CD4-positive, alpha-beta T cell treated with Interleukin-12 subunit alpha and Interleukin-12 subunit beta, for 1 hour (primary cell): ENCODE data around the gene KIAA1671.
A peak's percentile ranks its signal among the peaks of the same experiment; 100 is the strongest.
"Not testable (repeated sequence)": the region's sequence is repeated elsewhere in the genome, so short reads cannot be mapped to it uniquely, and the experiment has no call there.

Experiments used
- DNase-seq: peaks from one replicate; pipeline ENCODE4 v3.0.0-alpha.2; 2020

KIAA1671 gene

GRCh38 chr22:24951942-24952836 is at the start of gene KIAA1671:
TSS of gene KIAA1671 (plus strand) at chr22:24952716. CDS start at chr22:25028000, 75,284 bp downstream.
- DNase-seq, result peak; percentile 88

- DNase-seq, result no peak
These were observed 46.6 kb upstream of the KIAA1671 start for GRCh38 chr22:24905909-24906308.

GRCh38 chr22:24907101-24907500 is 45.4 kb upstream of the KIAA1671 start:
- not testable (repeated sequence) for DNase-seq

DNA sequence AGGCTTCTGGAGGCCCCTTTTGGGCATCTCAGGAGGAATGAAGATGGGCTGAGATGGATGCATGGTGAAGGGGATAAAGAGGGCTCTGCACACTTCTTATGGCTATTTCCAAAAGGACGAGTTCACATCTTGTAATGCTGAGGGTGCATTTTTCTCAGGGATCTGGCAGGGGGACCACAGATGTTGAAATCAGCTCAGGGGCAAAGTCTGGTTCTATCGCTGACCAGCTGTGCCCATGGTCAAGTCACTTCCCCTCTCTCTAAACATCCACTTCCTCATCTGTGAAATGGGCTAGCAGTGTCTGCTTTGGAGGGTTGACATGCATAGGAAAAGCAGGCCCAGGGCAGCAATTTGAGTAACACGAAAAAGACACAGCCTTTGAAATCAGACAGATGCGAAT is 32.5 kb upstream of the KIAA1671 start:
- no peak for DNase-seq

- DNase-seq, result no peak
These were observed 26.7 kb upstream of the KIAA1671 start for GRCh38 chr22:24925586-24926427.

- DNase-seq, result no peak
These were observed 26.1 kb upstream of the KIAA1671 start for GRCh38 chr22:24926428-24926725.

GRCh38 chr22:24926849-24927579 is 25.5 kb upstream of the KIAA1671 start:
- DNase-seq, result no peak

DNA sequence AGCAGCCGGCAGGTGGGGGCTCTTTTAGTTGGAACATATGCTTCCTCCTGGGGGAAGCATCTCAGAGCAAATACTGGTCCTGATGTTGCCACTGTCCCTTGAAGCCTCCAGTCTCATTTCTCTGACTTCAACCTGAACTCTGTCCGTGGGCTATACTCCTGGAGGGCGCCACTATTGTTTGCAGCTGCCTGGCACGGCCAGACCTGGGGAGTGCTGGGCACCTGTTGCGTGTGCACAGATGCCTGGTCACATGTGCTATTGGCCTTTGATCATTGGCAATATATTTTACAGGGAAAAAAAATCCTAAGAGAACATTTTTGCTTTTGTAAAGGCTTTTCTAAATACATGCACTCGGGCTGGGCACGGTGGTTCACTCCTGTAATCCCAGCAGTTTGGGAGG is 24.2 kb upstream of the KIAA1671 start:
- DNase-seq, result no peak

- no peak for DNase-seq
These were observed 21.8 kb upstream of the KIAA1671 start for GRCh38 chr22:24930678-24931077.

DNA sequence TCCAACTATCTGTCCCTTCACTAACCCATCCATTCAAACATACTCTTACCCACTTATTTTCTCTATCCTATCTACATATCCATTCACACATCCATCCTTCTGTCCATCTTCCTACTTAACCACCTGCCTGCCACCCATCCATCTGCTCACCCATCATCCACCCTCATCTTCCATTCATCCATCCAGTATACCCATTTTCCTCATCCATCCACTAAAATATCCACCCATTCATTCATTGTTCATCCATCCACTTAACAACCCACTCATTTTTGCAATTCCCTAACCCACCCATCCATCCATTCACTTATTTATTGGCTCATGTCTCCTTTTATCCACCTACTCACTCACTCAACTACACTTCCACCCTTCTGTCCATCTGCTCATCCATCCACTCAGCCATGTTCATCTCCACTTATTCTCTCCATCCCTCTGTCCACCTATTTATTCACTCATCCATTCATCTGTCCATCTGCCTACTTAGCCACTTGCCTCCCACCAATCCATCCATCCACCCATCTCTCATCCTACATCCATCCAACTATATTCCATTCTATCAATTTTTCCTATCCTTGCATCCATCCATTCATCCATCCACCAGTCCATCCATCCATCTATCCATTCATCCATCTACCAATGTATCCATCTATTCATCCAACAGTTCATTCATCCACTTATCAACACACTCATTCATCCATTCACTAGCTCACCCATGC is 16.6 kb upstream of the KIAA1671 start:
- no peak for DNase-seq

DNA sequence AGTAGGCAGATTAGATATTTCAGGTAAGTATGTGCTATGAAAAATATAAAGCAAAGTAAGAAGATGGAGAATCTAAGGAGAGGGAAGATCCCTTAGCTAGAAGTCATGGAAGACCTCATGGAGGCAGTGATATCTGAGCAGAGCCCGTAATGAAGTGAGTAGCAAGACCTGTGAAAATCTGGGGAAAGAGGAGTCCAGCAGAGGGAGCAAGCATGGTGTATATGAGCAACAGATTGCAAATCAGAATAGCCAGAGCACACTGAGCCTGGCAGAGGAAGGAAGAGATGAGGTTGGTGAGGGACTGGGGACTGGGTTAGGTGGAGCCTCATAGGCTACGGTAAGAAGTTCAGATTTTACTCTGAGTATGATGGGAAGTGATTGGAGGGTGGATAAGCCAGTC is 15.4 kb upstream of the KIAA1671 start:
- DNase-seq, result no peak

- DNase-seq, result peak; percentile 53
These were observed 13.7 kb upstream of the KIAA1671 start for GRCh38 chr22:24938741-24939341.

GRCh38 chr22:24942301-24942700 is 10.2 kb upstream of the KIAA1671 start:
- DNase-seq, result no peak

- DNase-seq, result no peak
These were observed 8.1 kb upstream of the KIAA1671 start for GRCh38 chr22:24944217-24944937.

GRCh38 chr22:24945430-24945829 is 7.1 kb upstream of the KIAA1671 start:
- DNase-seq, result no peak

GRCh38 chr22:24947383-24947782 is 5.1 kb upstream of the KIAA1671 start:
- no peak for DNase-seq

GRCh38 chr22:24947881-24948280 is 4.6 kb upstream of the KIAA1671 start:
- no peak for DNase-seq

GRCh38 chr22:24948356-24949202 is 3.9 kb upstream of the KIAA1671 start:
- no peak for DNase-seq

- DNase-seq, result no peak
These were observed 2.1 kb upstream of the KIAA1671 start for GRCh38 chr22:24950272-24950902.

DNA sequence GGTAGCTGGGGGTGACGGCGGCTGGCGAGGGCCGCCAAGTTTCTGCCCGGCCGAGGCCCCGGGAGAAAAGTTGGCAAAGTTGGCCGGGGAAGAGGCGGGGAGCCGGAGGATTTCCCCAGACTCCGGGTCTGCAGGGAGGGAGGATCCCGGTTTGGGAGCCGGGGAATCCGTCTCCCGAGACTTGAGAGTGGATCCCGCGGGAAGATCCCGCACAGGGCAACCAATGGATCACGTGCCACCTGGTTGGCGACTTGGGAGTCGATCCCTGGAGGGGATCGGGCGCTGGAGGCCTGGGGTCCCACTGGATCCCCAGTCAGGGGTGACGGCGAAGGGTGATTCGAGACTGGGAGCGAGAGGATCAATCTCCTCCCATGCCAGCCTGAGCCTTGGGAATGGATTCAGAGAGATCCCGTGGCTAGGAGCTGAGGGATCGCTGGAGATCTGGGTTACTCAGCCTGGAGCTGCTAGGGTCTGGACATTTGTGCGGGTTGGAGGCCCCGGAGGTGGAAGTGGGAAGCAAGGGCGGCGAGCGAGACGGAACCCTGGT is 394 bp downstream of the KIAA1671 start:
- no peak for DNase-seq
